Stomach (tissue), 4 donors: ENCODE results near the gene EWSR1.

Experiments
- POLR2A ChIP-seq, 4 donors: fragments of 450-650 bp; IDR thresholded peaks; one replicate each; pipeline ENCODE4 v1.6.1; 2016; ENCODE audit warnings: antibody characterized with exemption in 4 of 4, control low read depth in 2 of 4, mild to moderate bottlenecking in 1 of 4, moderate library complexity in 1 of 4
- POLR2AphosphoS5 ChIP-seq, 3 donors: sonication (generic); formaldehyde crosslinking; IDR thresholded peaks; one replicate each; pipeline ENCODE4 v1.6.1; 2016; ENCODE audit warnings: antibody characterized with exemption in 3 of 3
- TF ChIP-seq, protein P1 (sequence below), 7 experiments: fragments of 450-650 bp in 4 of 7; fragments of 200-600 bp in 3 of 7; sonication (generic) in 3 of 7; IDR thresholded peaks; one replicate each; pipeline ENCODE4 v1.5.1; 2016 to 2019; ENCODE audit warnings: antibody characterized with exemption in 7 of 7, control low read depth in 2 of 7, mild to moderate bottlenecking in 1 of 7

DNA sequence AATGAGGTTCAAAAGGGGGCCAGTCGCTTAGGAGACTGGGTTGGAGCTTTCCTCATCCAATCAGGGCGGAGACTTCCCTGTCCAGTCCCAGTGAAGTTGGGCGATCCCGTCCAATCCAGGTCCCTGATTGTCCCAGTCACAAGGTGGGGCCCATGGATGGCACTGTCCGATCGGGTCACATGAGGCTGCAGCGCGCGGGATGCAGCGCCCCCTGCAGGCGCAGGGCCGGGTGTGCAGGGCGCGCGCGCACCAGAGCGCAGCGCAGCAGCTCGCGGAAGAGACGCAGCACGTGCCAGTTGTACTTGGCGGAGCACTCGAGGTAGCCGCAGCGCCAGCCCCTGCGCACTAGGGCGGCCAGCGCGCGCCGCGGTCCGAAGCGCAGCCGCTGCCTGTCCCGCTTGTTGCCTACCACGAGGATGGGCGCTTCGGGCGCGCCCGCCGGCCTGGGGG is 45.1 kb downstream of the EWSR1 start:
- TF ChIP-seq, protein P1, sequence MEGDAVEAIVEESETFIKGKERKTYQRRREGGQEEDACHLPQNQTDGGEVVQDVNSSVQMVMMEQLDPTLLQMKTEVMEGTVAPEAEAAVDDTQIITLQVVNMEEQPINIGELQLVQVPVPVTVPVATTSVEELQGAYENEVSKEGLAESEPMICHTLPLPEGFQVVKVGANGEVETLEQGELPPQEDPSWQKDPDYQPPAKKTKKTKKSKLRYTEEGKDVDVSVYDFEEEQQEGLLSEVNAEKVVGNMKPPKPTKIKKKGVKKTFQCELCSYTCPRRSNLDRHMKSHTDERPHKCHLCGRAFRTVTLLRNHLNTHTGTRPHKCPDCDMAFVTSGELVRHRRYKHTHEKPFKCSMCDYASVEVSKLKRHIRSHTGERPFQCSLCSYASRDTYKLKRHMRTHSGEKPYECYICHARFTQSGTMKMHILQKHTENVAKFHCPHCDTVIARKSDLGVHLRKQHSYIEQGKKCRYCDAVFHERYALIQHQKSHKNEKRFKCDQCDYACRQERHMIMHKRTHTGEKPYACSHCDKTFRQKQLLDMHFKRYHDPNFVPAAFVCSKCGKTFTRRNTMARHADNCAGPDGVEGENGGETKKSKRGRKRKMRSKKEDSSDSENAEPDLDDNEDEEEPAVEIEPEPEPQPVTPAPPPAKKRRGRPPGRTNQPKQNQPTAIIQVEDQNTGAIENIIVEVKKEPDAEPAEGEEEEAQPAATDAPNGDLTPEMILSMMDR (IDR thresholded peaks at IDR 0.05) = peak in 5 of 7 experiments; percentile 30 to 64 (median 54)
- TF ChIP-seq POLR2AphosphoS5 (IDR thresholded peaks at IDR 0.05) (peak in 2 of 3 donors; percentile 6 to 44), POLR2A (IDR thresholded peaks at IDR 0.05) (no peak)
